EH (cell line): ENCODE measurements around the gene FLG2.

Source experiments
- DNase-seq: peaks from one replicate; pipeline ENCODE4 v3.0.0-alpha.2; 2015; ENCODE audit warnings: low read depth

FLG2 gene

DNA sequence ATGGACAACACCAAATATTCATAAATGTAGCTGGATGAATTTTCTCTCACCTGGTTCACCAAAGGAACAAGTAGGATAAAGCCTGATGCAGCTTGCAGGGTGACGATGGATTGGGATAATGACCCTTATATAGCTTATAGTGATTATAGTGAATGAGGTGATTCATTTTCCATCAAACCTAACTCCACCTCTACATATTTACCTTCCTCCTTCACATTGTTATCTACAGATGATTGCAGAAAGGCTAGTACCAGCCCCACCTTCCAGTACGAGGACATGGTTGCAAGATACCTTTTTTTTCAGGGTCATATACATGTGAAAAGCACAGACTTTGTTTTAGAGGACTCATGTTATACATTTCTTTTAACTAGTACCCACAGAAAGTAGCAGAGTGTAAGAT, at the start of gene FLG2:
TSS of gene FLG2 (minus strand) at position 101 of the 400 bp plus-strand sequence. CDS start 1,122 bp downstream, outside the sequence.
- DNase-seq, result no peak

DNA sequence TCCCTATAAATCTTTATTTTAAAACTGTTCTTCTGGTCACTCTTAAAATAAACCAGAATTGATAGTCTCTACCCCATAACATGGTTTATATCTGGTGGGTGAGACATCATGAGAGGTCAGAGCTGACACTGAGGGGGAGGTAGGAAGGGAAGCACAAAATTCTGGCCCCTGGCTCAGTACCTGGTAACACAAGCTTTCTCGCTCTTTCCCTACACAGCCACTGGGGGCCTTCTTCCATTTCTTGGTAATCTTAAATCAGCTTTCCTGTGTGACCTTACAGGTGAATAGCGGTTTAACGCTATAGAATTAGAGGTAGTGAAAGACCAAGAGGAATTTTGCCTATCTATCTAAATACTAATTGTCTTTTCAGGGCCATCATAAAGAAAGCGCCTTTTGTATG, 48.9 kb upstream of the FLG2 start:
- no peak for DNase-seq

GRCh38 chr1:152398812-152399698, 39.2 kb upstream of the FLG2 start:
- DNase-seq, result peak; percentile 23

DNA sequence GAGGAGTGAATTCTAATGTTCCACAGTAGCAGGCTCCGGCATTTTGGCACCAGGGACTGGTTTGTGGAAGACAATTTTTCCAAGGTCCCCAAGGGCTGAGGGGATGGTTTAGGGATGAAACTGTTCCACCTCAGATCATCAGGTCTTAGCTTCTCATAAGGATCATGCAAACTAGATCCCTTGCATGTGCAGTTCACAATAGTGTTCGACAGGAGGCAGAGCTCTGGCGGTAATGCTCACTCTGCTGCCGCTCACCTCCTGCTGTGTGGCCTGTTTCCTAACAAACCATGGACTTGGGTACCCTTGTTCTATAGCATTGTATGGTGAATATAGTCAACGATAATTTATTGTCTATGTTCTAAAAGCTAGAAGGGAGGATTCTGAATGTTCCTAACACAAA, 37.7 kb upstream of the FLG2 start:
- DNase-seq, result peak; percentile 7

DNA sequence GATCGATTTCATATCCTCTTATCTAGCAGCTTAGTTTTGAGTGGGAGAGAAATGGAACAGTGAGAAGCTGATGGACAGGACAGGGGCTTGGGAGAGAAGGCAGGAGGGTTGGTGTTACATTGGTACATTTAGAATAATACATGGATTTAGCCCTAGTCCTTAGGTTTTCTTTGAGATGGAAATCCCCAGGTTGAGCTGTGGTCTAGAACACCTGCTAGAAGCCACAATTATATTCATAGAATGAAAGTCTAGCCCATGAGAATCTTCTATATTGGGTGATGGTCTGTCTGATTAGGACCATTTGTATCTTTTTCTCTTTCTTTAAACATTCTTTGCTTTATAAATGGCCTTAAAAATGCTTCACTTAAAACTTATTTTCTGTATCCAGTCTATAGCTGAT, 34.3 kb upstream of the FLG2 start:
- DNase-seq, result no peak

DNA sequence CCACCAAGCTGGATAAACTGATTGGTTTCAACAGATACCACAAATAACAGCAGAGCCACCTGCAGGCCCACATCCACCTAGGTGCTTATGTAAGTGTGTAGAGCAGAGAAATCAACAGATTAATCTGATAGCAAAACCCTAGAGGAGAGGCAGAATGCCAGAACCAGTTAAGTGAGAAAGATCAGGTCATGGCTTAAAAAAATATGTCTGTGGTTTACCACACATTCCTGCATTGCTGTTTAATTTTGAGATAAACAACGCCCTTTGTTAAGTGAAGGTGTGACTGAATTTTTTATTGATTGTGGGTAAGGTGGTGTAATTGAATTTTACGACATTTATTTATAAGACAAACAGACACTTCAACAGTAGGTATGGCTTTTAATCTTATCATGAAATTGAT, 33.1 kb upstream of the FLG2 start:
- no peak for DNase-seq

DNA sequence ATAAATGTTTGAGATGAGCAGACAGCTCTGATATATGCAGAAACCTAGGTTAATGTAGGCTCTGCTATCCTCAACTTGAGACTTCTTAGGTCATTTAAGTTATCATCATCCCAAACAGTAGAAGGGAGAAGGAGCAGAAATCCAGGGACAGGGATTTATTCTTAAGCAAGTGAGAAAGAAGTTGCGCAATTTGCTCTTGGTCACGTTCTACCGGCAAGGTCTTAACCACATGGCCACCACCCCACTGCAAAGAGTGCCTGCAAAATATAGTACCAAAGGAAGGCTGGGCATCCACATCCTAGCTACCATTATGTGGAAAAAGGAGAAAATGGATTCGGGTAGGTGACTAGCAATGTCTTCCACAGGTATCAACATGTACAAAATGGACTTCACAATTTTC, 29.1 kb upstream of the FLG2 start:
- no peak for DNase-seq

GRCh38 chr1:152386940-152387339, 27.1 kb upstream of the FLG2 start:
- no peak for DNase-seq

DNA sequence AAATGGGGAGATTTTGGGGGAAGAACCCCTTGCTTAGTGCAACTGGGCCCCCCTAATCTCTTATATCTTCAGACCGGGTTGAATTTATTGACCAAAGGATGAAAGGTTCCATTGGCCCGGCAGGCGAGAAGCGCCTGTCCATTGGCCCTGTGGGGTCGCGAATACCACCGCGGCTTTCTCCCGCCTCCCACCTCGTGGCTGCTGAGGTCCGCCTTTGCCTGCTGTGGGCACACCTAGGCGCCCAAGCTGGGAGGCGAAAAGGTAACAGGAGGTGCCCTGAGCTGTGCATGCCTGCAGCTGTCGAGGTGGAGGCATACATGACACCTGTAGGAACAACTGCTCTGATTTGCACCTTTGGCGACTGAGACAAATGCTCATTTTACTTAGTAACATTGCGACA, 21.1 kb upstream of the FLG2 start:
- no peak for DNase-seq

GRCh38 chr1:152374451-152374850, 14.6 kb upstream of the FLG2 start:
- no peak for DNase-seq

DNA sequence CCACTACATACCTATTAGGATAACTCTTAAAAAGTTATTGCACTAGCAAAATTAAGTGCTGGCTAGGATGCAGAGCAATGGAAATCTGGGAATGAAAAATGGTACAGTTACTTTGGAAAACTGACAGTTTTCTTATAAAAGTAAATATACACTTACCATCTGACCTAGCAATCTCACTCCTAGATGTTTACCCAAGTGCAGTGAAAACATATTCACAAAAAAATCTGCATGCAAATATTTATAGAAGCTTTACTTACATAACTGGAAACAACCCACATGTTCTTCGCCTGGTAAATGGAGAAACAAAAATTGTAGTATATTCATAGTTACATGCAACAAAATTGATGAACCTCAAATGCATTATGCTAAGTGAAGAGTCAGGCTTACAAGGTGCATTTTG, 12.9 kb upstream of the FLG2 start:
- DNase-seq, result no peak

DNA sequence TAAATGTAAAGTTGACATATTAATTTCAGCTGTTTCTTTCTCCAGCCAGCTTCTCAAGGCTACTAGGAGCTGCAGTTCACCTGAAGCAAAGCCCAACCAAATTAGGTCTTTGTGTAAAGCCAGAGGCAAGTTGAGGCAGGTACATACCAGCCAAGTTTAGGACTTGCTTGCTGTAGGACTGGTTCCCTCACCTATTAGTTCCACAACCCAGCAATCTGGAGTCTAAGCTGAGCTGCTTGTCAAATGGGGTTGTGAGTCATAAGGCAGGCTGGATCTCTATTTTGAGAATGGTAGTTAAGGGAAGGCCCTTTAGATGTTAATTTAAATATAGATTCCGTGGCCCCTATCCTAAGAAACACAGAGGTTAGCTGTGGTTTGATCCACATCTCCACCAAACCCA, 7.6 kb upstream of the FLG2 start:
- DNase-seq, result no peak

DNA sequence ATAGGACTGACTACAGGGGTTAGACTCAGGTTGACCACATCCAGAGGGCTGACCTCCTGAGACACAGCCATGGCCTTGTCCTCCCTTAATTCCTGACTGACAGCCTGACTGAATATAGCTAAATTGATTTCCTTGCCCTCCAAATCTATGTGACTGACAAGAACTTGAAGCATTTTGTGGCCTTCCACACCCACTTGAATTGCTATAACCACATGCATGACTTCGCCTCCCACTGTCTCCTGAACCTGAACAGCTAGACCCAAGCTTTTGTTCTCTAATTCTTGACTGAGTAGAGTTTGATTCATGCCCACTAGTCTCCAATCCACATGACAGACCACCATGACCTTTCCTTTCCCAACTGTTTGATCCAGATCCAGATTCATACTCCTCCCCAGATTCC, 3.1 kb downstream of the FLG2 start:
- no peak for DNase-seq

GRCh38 chr1:152349611-152350010, 10.2 kb downstream of the FLG2 start:
- no peak for DNase-seq

DNA sequence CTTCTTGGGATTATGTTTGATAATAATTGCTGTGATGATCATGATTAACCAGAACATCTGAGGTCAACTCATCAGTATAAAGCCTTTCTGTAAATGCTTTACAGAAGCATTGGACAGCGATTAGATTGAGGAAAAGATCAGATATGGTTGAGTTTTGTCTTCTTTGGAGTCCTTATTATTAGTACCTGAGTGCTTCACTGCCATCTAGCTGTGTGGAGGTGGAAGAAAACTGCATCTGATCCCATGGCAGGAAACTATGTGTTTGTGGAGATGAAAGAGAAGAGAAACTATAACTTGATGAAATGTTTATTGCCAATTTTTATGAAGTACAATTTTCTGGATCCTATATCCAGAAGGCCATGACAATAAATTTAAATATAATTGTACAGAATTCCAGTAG, 11.4 kb downstream of the FLG2 start:
- no peak for DNase-seq

DNA sequence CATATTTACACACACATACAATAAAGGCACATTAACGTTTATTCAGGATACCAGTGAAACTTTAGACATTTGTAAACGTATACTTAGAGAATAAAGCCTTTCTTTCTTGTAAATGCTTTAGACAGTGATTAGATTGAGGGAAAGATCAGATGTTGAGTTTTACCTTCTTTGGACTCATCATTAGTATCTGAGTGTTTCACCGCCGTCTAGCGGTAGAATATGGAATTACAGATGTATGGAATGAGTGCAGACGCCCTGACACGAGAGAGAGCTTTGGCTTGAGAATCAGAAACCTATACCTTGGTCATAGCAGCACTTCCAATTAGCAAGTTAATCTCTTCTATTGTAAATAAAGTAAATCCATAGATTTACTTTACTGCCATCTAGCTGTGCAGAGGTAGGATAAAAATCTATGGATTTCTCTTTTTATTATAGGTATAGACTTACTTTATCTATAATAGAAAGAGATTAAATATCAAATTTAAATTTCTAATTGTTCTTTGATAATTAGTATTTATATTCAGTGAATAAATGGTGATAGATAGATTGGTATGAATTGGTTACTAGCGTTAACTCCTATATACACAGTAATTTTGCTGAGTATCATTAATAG, 12.6 kb downstream of the FLG2 start:
- DNase-seq, result peak; percentile 64

DNA sequence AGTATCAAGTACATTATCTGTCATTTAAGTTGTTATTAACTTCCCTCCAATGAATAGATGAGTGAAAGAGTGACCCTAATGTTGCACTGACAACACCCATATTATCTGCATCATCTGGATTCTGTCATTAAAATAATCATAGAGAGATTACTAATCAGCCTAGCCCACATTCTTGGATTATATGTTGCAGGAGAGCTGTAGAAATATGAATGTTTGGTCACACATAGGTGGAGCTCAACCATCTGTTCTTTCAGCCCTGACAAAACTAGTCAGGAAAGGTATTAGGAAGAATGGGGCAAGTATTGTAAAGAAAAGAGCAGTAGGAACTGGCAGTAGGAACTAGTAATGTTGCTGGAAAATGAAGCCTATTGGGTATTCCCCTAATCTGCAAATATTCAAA, 15.4 kb downstream of the FLG2 start:
- no peak for DNase-seq

DNA sequence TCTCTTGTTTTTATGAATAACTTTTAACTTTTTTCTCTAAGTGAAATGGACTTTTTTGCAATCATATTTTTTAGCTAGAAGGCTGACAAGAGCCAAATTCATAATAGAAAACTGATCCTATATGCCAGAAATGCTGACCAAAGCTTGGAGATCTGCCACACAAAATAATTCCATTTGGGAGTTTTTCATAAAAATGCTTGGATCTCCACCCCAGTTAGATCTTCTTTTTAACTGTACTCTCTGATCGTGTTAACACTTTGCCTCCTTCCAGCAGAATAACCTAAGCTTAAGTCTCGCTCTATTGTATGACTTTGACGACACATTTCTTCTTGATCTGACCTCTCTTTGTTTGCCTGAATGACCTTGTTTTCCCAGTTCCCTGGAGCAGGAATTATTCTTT, 16.8 kb downstream of the FLG2 start:
- no peak for DNase-seq

DNA sequence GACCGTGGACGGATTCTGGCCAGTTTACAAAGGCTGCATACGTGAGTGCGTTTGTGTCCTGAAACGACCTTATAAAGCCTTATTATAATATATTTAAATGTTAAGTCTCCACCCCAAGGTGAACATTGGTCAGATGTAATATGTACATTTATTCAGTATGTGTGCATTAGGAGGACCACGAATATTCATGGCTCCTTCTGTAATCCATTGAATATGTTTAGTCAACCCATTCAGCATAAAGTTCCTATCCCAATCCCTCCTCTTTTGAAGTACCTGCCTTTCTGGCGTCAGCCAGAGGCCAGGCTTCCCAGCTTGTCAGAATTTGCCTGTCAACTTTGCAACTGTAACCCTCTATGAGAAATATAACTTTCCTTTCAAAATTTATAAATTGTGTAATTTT, 24.4 kb downstream of the FLG2 start:
- no peak for DNase-seq

GRCh38 chr1:152328801-152329391, 30.9 kb downstream of the FLG2 start:
- peak; percentile 64 for DNase-seq

GRCh38 chr1:152325111-152325510, 34.7 kb downstream of the FLG2 start, which contains the start of gene FLG:
Gene FLG, minus strand, starts transcription at chr1:152325239. Its CDS starts 9,783 bp downstream, at chr1:152315456.
- DNase-seq, result no peak

DNA sequence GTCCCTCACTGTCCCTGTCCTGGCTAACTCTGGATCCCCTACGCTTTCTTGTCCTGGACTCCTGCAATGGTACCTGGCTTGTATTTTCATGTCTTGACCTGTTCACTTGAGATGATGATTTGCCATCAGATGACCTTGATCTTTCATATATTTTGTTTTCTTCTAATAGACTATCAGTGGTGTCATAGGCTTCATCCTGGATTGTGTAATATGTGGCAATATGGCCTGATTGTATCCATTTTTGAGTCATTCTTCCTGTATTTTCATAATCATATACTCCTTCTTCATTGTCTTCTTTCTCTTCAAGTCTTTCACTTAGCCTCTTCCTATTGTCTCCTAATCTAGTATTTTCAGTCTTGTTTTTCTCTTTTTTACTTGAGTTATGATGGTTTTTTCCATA, 45.8 kb downstream of the FLG2 start:
- DNase-seq, result no peak

- DNase-seq, result no peak
Measured at GRCh38 chr1:152313319-152313801, 46.4 kb downstream of the FLG2 start.
